Mucosa of rectum (tissue), 2 donors: ENCODE measurements around the gene MMP14.
"Not testable (repeated sequence)": the region's sequence is repeated elsewhere in the genome, so short reads cannot be mapped to it uniquely, and the experiment has no call there.

ENCODE experiments used
- H3K27ac ChIP-seq, 2 donors: one replicate each; pipeline ENCODE4 v1.7.0; 2013; ENCODE audit warnings: inconsistent platforms in 2 of 2, low read depth in 2 of 2, low read length in 2 of 2
- H3K27me3 ChIP-seq, 2 donors: one replicate each; pipeline ENCODE4 v1.7.0; 2013; ENCODE audit warnings: low read length in 2 of 2; ENCODE audit not compliant: control insufficient read depth in 2 of 2, insufficient read depth in 2 of 2
- H3K36me3 ChIP-seq, 2 donors: one replicate each; pipeline ENCODE4 v1.7.0; 2013; ENCODE audit warnings: low read length in 2 of 2; ENCODE audit not compliant: control insufficient read depth in 2 of 2, insufficient read depth in 2 of 2
- H3K4me1 ChIP-seq, 2 donors: one replicate each; pipeline ENCODE4 v1.7.0; 2013; ENCODE audit warnings: low read length in 2 of 2, mild to moderate bottlenecking in 1 of 2; ENCODE audit not compliant: control insufficient read depth in 2 of 2, insufficient read depth in 2 of 2
- H3K4me3 ChIP-seq, 2 donors: one replicate each; pipeline ENCODE4 v1.7.0; 2013; ENCODE audit warnings: low read length in 2 of 2
- H3K9ac ChIP-seq, 2 donors: one replicate each; pipeline ENCODE4 v1.7.0; 2013; ENCODE audit warnings: low read length in 2 of 2, low read depth in 1 of 2, mild to moderate bottlenecking in 1 of 2
- H3K9me3 ChIP-seq, 2 donors: one replicate each; pipeline ENCODE4 v1.7.0; 2013; ENCODE audit warnings: low read length in 2 of 2; ENCODE audit not compliant: control insufficient read depth in 2 of 2
- donor health status: healthy.
- donor health status: Normal muscosa, but diverticular disease.

MMP14 gene

DNA sequence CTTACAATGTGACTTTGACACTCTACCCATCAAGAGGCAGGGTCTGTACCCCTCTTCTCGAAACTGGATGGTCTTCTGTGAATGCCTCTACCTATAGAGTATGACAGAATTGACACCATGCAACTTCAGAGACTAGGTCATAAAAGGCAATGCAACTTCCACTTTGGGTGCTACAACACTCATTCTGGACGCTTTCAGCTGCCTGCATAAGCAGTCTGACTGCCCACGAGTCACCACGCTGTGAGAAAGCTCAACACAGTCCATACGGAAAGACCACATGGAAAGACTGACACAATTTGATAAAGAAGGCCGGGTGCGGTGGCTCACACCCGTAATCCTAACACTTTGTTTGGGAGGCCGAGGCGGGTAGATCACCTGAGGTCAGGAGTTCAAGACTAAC is 36.0 kb upstream of the MMP14 start:
- Histone ChIP-seq H3K9me3 (no peaks in the 10 kb centered on the region), H3K27me3 (no peaks in the 10 kb centered on the region), H3K4me1 (peaks cover 0 to 3% of the 10 kb centered on the region in 2 donors)

DNA sequence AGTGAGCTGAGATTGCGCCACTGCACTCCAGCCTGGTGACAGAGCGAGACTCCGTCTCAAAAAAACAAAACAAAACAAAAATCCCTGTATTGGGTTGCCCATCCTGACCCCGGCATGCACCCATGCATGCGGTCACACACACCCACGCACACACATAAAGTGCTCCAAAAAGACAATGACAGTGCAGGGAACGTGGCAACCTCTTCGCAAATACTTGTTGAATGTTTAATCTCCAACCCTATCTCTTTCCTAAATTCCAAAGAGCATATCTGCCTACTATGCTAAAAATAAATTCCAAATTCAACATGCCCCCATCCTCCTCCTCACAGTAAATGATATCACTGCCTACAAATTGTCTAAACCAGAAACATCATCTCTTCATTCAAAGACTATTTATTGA is 34.7 kb upstream of the MMP14 start:
- Histone ChIP-seq H3K36me3 (no peaks in the 10 kb centered on the region), H3K27ac (no peak overlapping the region), H3K9me3 (no peaks in the 10 kb centered on the region), H3K4me3 (no peak overlapping the region), H3K27me3 (no peaks in the 10 kb centered on the region), H3K4me1 (peaks cover 0 to 3% of the 10 kb centered on the region in 2 donors), H3K9ac (no peak overlapping the region)

More for the DNA sequence above, 36.0 kb upstream of the MMP14 start:
- Histone ChIP-seq H3K36me3 (no peaks in the 10 kb centered on the region), H3K9ac (no peak overlapping the region), H3K4me3 (no peak overlapping the region), H3K27ac (no peak overlapping the region)

DNA sequence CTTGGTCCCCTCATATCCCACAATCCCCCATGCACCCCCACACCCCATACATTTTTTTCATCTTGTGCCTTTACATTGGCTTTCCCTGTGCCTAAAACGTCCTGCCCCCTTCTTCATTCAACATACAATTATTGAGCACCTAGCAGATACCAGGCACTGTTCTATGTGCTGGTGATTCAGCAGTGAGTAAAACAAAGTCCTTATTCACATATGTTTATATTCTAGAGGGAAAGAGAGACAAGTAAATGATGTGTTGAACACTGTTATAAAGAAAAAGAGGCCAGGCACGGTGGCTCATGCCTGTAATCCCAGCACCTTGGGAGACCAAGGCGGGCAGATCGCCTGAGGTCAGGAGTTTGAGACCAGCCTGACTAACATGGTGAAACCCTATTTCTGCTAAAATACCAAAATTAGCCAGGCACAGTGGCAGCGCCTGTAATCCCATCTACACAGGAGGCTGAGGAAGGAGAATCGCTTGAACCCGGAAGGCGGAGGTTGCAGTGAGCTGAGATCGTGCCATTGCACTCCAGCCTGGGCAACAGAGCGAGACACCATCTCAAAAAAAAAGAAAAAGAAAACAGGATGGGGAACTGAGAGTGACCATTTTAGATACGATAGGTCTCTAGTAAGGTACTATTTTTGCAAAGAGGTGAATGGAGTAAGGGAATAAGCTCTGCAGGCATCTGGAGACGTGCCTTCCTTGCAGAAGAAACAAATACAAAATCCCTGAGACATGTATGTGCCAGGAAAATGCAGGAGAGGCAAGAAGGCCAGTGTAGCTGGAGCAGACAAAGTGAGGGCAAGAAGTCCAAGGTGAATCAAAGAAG is 33.3 kb upstream of the MMP14 start:
- H3K4me1 ChIP-seq = peaks cover 0 to 5% of the 10 kb centered on the region in 2 donors
- H3K4me3 ChIP-seq = no peak overlapping the region
- H3K27me3 ChIP-seq = no peaks in the 10 kb centered on the region
- no peak overlapping the region for H3K27ac ChIP-seq
- H3K9ac ChIP-seq = no peak overlapping the region
- H3K36me3 ChIP-seq = no peaks in the 10 kb centered on the region
- no peaks in the 10 kb centered on the region for H3K9me3 ChIP-seq

DNA sequence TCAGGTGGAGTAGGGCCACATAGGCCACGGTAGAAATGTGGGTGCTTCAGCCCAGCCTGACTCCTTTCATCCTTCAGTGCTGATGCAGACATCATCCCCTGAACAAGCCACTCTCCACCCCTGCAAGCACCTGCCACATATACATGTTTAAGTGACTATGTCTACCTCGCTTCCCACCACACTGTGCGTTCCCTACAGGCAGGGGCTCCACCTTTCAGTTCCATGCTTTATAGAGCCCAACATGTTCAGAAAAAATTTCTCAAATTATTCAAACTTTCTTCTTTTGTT is 32.8 kb upstream of the MMP14 start:
- Histone ChIP-seq H3K36me3 (no peaks in the 10 kb centered on the region), H3K27ac (no peak overlapping the region), H3K9ac (no peak overlapping the region), H3K4me1 (peaks cover 0 to 5% of the 10 kb centered on the region in 2 donors), H3K4me3 (no peak overlapping the region), H3K27me3 (no peaks in the 10 kb centered on the region), H3K9me3 (no peaks in the 10 kb centered on the region)

DNA sequence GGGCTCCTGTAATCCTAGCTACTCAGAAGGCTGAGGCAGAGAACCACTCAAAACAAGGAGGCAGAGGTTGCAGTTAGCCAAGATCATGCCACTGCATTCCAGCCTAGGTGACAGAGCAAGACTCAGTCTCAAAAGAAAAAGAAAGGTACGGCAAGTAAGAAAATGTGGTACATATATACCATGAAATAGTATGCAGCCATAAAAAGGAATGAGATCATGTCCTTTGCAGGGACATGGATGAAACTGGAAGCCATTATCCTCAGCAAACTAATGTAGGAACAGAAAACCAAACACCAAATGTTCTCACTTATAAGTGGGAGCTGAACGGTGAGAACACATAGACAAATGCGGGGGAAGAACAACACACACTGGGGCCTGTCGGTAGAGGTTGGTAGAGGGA is 31.1 kb upstream of the MMP14 start:
- not testable (repeated sequence) for H3K4me1 ChIP-seq

DNA sequence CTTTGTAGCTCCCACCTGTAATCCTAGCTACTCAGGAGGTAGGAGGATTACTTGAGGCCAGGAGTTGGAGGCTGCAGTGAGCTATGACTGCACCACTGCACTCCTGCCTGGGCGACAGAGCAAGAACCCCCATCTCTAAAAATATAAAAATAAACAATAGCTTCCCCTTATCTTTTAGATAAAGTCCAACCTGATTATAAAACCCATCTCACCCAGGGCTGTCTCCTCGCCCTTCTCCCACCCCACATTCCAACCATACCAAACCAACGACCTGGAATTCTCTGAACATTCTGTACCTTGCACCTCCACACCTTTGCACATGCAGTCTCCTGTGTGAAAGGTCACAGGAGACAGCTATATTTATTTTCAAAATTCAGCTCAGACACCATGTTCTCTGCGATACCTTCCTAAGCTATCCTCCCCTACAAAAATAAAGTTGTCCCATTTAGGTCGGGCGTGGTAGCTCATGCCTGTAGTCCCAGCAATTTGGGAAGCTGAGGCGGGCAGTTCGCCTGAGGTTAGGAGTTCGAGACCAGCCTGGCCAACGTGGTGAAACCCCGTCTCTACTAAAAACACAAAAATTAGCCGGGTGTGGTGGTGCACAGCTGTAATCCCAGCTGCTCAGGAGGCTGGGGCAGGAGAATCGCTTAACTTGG is 28.8 kb upstream of the MMP14 start:
- H3K4me3 ChIP-seq = no peak overlapping the region
- H3K4me1 ChIP-seq = peaks cover 0 to 2% of the 10 kb centered on the region in 2 donors
- H3K36me3 ChIP-seq = no peaks in the 10 kb centered on the region
- H3K9ac ChIP-seq = no peak overlapping the region
- no peaks in the 10 kb centered on the region for H3K9me3 ChIP-seq
- no peaks in the 10 kb centered on the region for H3K27me3 ChIP-seq
- H3K27ac ChIP-seq = no peak overlapping the region

More for the DNA sequence above, 31.1 kb upstream of the MMP14 start:
- not testable (repeated sequence) for H3K27me3 ChIP-seq, H3K4me3 ChIP-seq, H3K36me3 ChIP-seq, H3K9me3 ChIP-seq, H3K9ac ChIP-seq, H3K27ac ChIP-seq

DNA sequence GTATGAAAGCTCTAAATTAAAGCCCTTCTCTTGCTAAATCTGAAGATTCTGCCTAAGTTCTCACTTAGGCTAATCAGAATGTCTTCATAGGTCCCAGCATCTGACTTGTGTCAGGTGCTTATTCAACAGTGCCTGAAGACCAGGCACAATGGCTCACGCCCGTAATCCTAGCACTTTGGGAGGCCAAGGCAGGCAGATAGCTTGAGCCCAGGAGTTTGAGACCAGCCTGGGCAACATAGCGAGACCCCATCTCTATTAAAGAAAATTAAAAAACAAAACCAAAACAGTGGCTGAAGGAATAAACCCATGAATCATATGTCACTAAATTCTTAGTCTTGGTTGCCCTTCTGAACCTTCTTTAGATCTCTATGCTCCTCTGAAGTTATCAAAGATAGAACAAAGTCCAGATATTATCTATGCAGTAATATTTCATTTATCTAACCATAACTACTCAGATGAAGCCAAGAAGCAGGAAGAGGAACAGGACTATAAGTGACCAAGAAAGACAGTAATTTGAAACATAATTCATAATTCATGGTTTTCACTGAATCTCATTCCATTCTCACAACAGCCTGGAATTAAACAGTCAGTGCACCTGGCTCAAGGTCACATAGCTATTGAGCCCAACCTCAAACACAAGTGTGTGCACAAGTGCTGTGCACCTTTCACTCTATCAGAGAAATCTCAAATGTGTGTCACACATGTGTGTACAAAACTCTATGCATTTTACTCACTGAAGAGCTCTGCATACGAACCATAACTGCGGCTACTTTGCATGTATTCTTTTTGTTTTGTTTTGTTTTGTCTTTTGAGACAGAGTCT is 27.8 kb upstream of the MMP14 start:
- no peaks in the 10 kb centered on the region for H3K36me3 ChIP-seq
- H3K9ac ChIP-seq = no peak overlapping the region
- no peaks in the 10 kb centered on the region for H3K9me3 ChIP-seq
- H3K4me3 ChIP-seq = no peak overlapping the region
- H3K27ac ChIP-seq = no peak overlapping the region
- H3K27me3 ChIP-seq = no peaks in the 10 kb centered on the region
- H3K4me1 ChIP-seq = peaks cover 0 to 2% of the 10 kb centered on the region in 2 donors

DNA sequence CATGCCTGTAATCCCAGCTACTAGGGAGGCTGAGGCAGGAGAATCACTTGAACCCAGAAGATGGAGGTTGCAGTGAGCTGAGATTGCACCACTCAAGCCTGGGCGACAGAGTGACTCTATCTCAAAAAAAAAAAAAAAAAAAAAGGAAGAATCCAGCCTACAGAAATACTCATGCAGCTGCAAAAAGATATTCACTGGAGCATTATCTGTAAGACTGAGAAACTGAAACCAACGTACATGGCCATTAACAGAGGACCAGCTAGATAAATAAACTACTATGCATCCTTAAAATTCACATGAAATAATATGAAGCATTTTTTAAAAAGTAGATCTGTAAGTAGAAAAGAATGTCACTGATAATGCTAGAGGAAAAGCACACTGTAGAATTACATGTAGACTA is 24.7 kb upstream of the MMP14 start:
- Histone ChIP-seq H3K4me1 (peaks cover 5 to 12% of the 10 kb centered on the region in 2 donors), H3K27ac (no peak overlapping the region), H3K36me3 (no peaks in the 10 kb centered on the region), H3K4me3 (no peak overlapping the region), H3K27me3 (no peaks in the 10 kb centered on the region), H3K9me3 (no peaks in the 10 kb centered on the region), H3K9ac (no peak overlapping the region)

DNA sequence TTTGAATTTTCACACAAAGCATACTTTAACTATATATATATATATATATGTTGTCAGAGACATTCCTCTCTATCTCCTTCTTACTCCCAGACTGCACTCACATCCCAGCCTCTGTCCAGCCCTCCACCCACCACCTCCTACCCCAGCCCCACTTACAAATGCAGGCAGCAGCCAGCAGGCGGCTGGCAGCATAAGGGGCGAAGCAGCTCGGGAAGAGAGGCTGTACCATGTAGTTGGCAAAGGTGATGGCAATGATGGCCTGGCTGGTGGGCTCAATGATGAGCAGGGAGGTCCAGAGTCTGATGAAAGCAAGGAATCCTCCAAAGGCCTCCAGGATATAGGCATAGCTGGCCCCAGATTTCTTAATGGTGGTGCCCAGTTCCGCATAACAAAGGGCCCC is 23.6 kb upstream of the MMP14 start:
- Histone ChIP-seq H3K27ac (no peak overlapping the region), H3K9me3 (no peaks in the 10 kb centered on the region)

DNA sequence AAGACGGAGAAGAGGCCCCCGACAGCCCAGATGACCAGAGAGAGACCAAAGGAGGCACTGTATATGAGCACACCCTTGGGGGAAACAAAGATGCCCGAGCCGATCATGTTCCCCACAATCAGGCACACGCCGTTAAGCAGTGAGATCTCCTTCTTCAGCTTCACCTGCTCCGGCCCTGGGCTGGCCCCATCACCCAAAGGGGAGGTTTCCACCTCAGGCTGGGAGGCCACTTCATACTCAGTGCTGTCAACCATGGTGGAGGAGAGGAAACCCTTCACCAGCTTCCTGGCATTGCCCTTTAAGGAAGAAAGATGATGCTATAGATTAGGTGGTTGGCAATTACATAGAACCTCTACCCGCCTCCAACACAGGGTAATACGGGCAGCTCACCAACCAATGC is 23.2 kb upstream of the MMP14 start:
- H3K4me3 ChIP-seq = no peak overlapping the region
- no peaks in the 10 kb centered on the region for H3K27me3 ChIP-seq
- no peak overlapping the region for H3K27ac ChIP-seq
- H3K4me1 ChIP-seq = peaks cover 5 to 10% of the 10 kb centered on the region in 2 donors
- H3K9ac ChIP-seq = no peak overlapping the region
- no peaks in the 10 kb centered on the region for H3K36me3 ChIP-seq
- no peaks in the 10 kb centered on the region for H3K9me3 ChIP-seq

More for the DNA sequence above, 23.6 kb upstream of the MMP14 start:
- Histone ChIP-seq H3K9ac (no peak overlapping the region), H3K27me3 (no peaks in the 10 kb centered on the region), H3K4me3 (peak overlapping the region in 1 of 2 donors; percentile 31), H3K36me3 (no peaks in the 10 kb centered on the region), H3K4me1 (peaks cover 5 to 10% of the 10 kb centered on the region in 2 donors)
